A549 (cell line): ENCODE results near the gene RACGAP1. TPM values are rescaled to one million over a fixed set of nuclear protein-coding genes. Genes with fewer than 3 reads are reported as not detected.

ENCODE experiments used
- ATAC-seq, 2 experiments: fragments of 200-7000 bp in 1 of 2; fragments of >200 bp in 1 of 2; cut with Nextera tagmentation in 1 of 2; cut with Tn5 transposase in 1 of 2; 3 replicates each; pipeline versions ENCODE4 v1.8.0 to v1.9.1; 2018 to 2020; ENCODE audit warnings: mild to moderate bottlenecking in 1 of 2, moderate library complexity in 1 of 2
- CTCF ChIA-PET: fragments of 300-600 bp; sonication (Branson Sonifier 250); formaldehyde crosslinking; extraction: SDS; loops from one replicate; lab custom pipeline; 2021; ENCODE audit warnings: antibody characterized with exemption, inconsistent platforms; lab: Yijun Ruan, JAX
- POLR2A ChIA-PET: fragments of 350-600 bp; formaldehyde crosslinking; extraction: SDS; loops from one replicate; lab custom pipeline; 2021; ENCODE audit warnings: antibody characterized with exemption, inconsistent platforms; lab: Yijun Ruan, JAX
- DNase-seq, 2 experiments: peaks; one replicate each; pipeline versions ENCODE4 v3.0.0 to v3.0.0-alpha.2; 2011 to 2016; ENCODE audit warnings: low read depth in 1 of 2, low spot score in 1 of 2
- FAIRE-seq: peaks from 2 replicates; lab custom pipeline; 2011; peaks lifted over from hg19 to GRCh38; lab: Jason Lieb, UNC
- H3K27ac ChIP-seq, 2 experiments: fragments of >200 bp; sonication (Bioruptor Twin); formaldehyde crosslinking; 3 replicates each; pipeline ENCODE4 v1.5.1; 2016 to 2017
- H3K4me1 ChIP-seq: fragments of >200 bp; sonication (Bioruptor Twin); formaldehyde crosslinking; 3 replicates; pipeline ENCODE4 v1.6.1; 2016
- H3K4me2 ChIP-seq: fragments of >200 bp; sonication (Bioruptor Twin); formaldehyde crosslinking; 3 replicates; pipeline ENCODE4 v1.6.1; 2016
- H3K4me3 ChIP-seq: fragments of >200 bp; sonication (Bioruptor Twin); formaldehyde crosslinking; 3 replicates; pipeline ENCODE4 v1.5.1; 2016
- H3K9me3 ChIP-seq: fragments of >200 bp; sonication (Bioruptor Twin); formaldehyde crosslinking; 3 replicates; pipeline ENCODE4 v1.6.1; 2016
- CBX2 ChIP-seq: fragments of 200-600 bp; sonication (generic); IDR thresholded peaks from 2 replicates; pipeline ENCODE4 v1.6.1; 2016; ENCODE audit warnings: low read depth, mild to moderate bottlenecking, borderline replicate concordance
- CHD2 ChIP-seq: fragments of 150-350 bp; IDR thresholded peaks from 2 replicates; pipeline ENCODE4 v1.6.1; 2014; ENCODE audit warnings: low read length; ENCODE audit not compliant: partially characterized antibody
- ESRRA ChIP-seq: fragments of 150-350 bp; IDR thresholded peaks from 2 replicates; pipeline ENCODE4 v1.6.1; 2014; ENCODE audit warnings: mild to moderate bottlenecking, low read length, borderline replicate concordance
- HOXB13 ChIP-seq: fragments of 250-450 bp; sonication (Bioruptor Pico); IDR thresholded peaks from 2 replicates; pipeline ENCODE4 v1.5.0; 2020; ENCODE audit warnings: low read depth, mild to moderate bottlenecking, moderate library complexity
- HOXB5 ChIP-seq: fragments of 250-450 bp; sonication (Bioruptor Pico); IDR thresholded peaks from 2 replicates; pipeline ENCODE4 v1.5.0; 2020; ENCODE audit warnings: mild to moderate bottlenecking, moderate library complexity
- JUN ChIP-seq, 2 experiments: fragments of >200 bp; sonication (Bioruptor Twin); formaldehyde crosslinking; IDR thresholded peaks; 2 replicates in 1 of 2; 3 replicates in 1 of 2; pipeline ENCODE4 v1.6.1; 2016 to 2017
- KDM5A ChIP-seq: fragments of 200-600 bp; sonication (generic); IDR thresholded peaks from 2 replicates; pipeline ENCODE4 v1.6.1; 2016; ENCODE audit warnings: antibody characterized with exemption, mild to moderate bottlenecking
- MAFK ChIP-seq: fragments of 450-650 bp; IDR thresholded peaks from 2 replicates; pipeline ENCODE4 v1.6.1; 2014; ENCODE audit not compliant: partially characterized antibody
- MYC ChIP-seq: IDR thresholded peaks from 2 replicates; pipeline ENCODE4 v1.6.1; 2012; ENCODE audit warnings: mild to moderate bottlenecking, inconsistent platforms, low read length, improper control_type of control experiment, borderline replicate concordance
- NFE2L2 ChIP-seq: fragments of 150-350 bp; conservative IDR thresholded peaks from 2 replicates; pipeline ENCODE4 v1.6.1; 2014; ENCODE audit warnings: low read length
- NR3C1 ChIP-seq: fragments of >200 bp; sonication (Bioruptor Twin); formaldehyde crosslinking; IDR thresholded peaks from 3 replicates; pipeline ENCODE4 v1.6.1; 2017
- PHF8 ChIP-seq: fragments of 200-600 bp; sonication (generic); IDR thresholded peaks from 2 replicates; pipeline ENCODE4 v1.6.1; 2016; ENCODE audit warnings: low read depth, mild to moderate bottlenecking, antibody characterized with exemption, moderate library complexity, borderline replicate concordance
- RAD21 ChIP-seq, 2 experiments: fragments of >200 bp in 1 of 2; sonication (Bioruptor Twin) in 1 of 2; formaldehyde crosslinking in 1 of 2; IDR thresholded peaks in 1 of 2; conservative IDR thresholded peaks in 1 of 2; 2 replicates in 1 of 2; 3 replicates in 1 of 2; pipeline ENCODE4 v1.6.1; 2012 to 2018; ENCODE audit warnings: inconsistent platforms in 1 of 2
- RARB ChIP-seq: fragments of 250-450 bp; sonication (Bioruptor Pico); IDR thresholded peaks from 2 replicates; pipeline ENCODE4 v1.8.0; 2021; ENCODE audit warnings: mild to moderate bottlenecking, moderate library complexity
- SMC3 ChIP-seq: fragments of >200 bp; sonication (Bioruptor Twin); formaldehyde crosslinking; IDR thresholded peaks from 3 replicates; pipeline ENCODE4 v1.6.1; 2018; ENCODE audit warnings: inconsistent platforms
- WGBS: methylation state at CpG from one replicate; pipeline ENCODE4 v1.1.6; 2017; ENCODE audit errors: missing lambda C conversion rate; 5-methylcytosine and 5-hydroxymethylcytosine counted together
- polyA minus RNA-seq: library from RNA; depleted of rRNA, polyadenylated mRNA; stranded (reverse); fragments of >200 nt; gene quantifications from 2 replicates; pipeline ENCODE4 v1.2.3, GENCODE V29; 2011; rRNA and poly(A)+ RNA removed
- polyA plus RNA-seq, 4 experiments: library from polyadenylated mRNA; depleted of rRNA in 3 of 4; stranded (reverse); fragments of >200 nt; fragmentation: RNase III in 1 of 4; extraction: RNeasy Plus Mini Kit Qiagen cat#74134 plus additional on column Dnase treatment in 1 of 4; gene quantifications; 2 replicates in 3 of 4; 3 replicates in 1 of 4; pipeline ENCODE4 v1.2.3, GENCODE V29; 2011 to 2017
- TF ChIP-seq, protein P1 (sequence below): IDR thresholded peaks from 2 replicates; pipeline ENCODE4 v1.6.1; 2012; ENCODE audit warnings: low read depth, borderline replicate concordance
- TF ChIP-seq, protein P2 (sequence below): fragments of 450-650 bp; IDR thresholded peaks from 2 replicates; pipeline ENCODE4 v1.6.1; 2014; ENCODE audit warnings: antibody characterized with exemption
- TF ChIP-seq, protein P3 (sequence below): IDR thresholded peaks from 2 replicates; pipeline ENCODE4 v1.6.1; 2012
- TF ChIP-seq, protein P4 (sequence below): fragments of 200-600 bp; sonication (generic); IDR thresholded peaks from 2 replicates; pipeline ENCODE4 v1.6.1; 2016; ENCODE audit warnings: antibody characterized with exemption, mild to moderate bottlenecking, moderate library complexity
- TF ChIP-seq, protein P5 (sequence below): fragments of 250-450 bp; sonication (Bioruptor Pico); IDR thresholded peaks from 2 replicates; pipeline ENCODE4 v1.5.0; 2021; ENCODE audit warnings: mild to moderate bottlenecking, moderate library complexity, borderline replicate concordance
- TF ChIP-seq, protein P6 (sequence below): fragments of >200 bp; sonication (Bioruptor Twin); formaldehyde crosslinking; IDR thresholded peaks from 3 replicates; pipeline ENCODE4 v1.6.1; 2016

Gene RACGAP1, protein sequence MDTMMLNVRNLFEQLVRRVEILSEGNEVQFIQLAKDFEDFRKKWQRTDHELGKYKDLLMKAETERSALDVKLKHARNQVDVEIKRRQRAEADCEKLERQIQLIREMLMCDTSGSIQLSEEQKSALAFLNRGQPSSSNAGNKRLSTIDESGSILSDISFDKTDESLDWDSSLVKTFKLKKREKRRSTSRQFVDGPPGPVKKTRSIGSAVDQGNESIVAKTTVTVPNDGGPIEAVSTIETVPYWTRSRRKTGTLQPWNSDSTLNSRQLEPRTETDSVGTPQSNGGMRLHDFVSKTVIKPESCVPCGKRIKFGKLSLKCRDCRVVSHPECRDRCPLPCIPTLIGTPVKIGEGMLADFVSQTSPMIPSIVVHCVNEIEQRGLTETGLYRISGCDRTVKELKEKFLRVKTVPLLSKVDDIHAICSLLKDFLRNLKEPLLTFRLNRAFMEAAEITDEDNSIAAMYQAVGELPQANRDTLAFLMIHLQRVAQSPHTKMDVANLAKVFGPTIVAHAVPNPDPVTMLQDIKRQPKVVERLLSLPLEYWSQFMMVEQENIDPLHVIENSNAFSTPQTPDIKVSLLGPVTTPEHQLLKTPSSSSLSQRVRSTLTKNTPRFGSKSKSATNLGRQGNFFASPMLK
- polyA plus RNA-seq (2011; rRNA removed) (99.2 and 103 TPM in 2 replicates), polyA plus RNA-seq (2017; fragmentation: RNase III; extraction: RNeasy Plus Mini Kit Qiagen cat#74134 plus additional on column Dnase treatment) (94.9 to 116 TPM (median 107 TPM) in 3 replicates), polyA minus RNA-seq (154 and 173 TPM in 2 replicates)
- polyA plus RNA-seq (2012; cell fraction: cytosol; rRNA removed), result 41.0 and 49.1 TPM in 2 replicates
- 33.7 and 52.9 TPM in 2 replicates for polyA plus RNA-seq (2012; cell fraction: nucleus; rRNA removed)

DNA sequence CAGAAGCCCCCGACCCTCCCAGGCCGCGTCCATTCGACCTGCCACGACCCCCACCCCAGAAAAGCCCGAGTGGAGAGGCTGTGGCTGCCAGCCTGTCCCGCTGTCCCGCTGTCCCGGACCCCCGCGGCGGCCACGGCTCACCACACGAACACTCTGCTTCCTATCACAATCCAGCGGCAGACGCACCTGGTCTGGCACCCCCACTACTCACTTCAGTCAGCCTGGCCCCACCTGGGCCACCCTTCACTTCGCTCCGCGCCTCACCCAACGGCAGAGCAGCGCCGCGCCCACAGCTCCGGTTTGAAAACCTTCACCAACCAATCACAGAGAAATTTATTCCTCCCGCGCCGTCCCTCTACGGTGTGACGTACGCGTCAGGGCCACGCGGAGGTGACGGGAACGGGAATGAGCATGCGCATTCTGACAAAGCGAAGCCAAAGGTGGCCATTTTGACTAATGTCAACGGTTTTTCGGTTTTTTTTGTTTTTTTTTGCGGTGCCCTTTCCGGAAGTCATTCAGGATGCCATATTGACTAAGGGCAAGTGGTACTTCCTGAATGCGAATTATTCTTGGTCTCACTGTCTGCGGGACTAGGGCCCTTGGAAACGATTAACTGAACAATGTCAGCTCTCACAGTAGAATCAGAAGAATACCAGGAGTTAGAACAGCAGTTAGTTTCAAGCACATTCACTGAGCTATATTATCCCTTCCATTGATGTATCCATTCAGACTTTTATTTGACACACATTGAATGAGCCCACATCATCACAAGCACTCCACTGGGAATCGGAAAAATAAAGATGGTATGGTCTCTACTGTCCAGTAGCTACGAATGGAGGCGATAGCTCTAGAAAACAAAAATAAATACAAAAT is at the start of gene RACGAP1:
Gene RACGAP1, minus strand, starts transcription at position 308 of the 873 bp plus-strand sequence. CDS start 8,779 bp downstream, outside the sequence.
- 5% methylated on average over 47 of the region's 47 CpGs for WGBS
- peak; percentile 91 for FAIRE-seq
- peak; percentile 97 to 99 for DNase-seq
- Histone ChIP-seq H3K4me1 (peaks cover 11% of the 10 kb centered on the region; the same call in 2 of the 3 replicates), H3K4me3 (peak within 1 kb of the TSS; percentile 83), H3K4me2 (peak within 1 kb of the TSS; percentile 76), H3K9me3 (no peaks in the 10 kb centered on the region), H3K27ac (peak within 1 kb of the TSS; percentile 82 to 91)
- TF ChIP-seq NR3C1, result no peak
- TF ChIP-seq MAFK, result no peak
- no peak for TF ChIP-seq HOXB13 (CRISPR knock-in tag)
- TF ChIP-seq CBX2, result no peak
- TF ChIP-seq, protein P1, sequence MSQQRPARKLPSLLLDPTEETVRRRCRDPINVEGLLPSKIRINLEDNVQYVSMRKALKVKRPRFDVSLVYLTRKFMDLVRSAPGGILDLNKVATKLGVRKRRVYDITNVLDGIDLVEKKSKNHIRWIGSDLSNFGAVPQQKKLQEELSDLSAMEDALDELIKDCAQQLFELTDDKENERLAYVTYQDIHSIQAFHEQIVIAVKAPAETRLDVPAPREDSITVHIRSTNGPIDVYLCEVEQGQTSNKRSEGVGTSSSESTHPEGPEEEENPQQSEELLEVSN, result peak; percentile 67; the same call in 1 of the 2 replicates
- TF ChIP-seq NFE2L2, result no peak
- peak; percentile 52 to 68; a peak in 4 of 5 replicates for TF ChIP-seq JUN (IDR thresholded peaks at IDR 0.05)
- TF ChIP-seq KDM5A, result 0 out of 2 replicates have a peak, but pooled peaks have one; percentile 37
- no peak for TF ChIP-seq HOXB5 (CRISPR knock-in tag)
- TF ChIP-seq SMC3, result no peak
- TF ChIP-seq, protein P2, sequence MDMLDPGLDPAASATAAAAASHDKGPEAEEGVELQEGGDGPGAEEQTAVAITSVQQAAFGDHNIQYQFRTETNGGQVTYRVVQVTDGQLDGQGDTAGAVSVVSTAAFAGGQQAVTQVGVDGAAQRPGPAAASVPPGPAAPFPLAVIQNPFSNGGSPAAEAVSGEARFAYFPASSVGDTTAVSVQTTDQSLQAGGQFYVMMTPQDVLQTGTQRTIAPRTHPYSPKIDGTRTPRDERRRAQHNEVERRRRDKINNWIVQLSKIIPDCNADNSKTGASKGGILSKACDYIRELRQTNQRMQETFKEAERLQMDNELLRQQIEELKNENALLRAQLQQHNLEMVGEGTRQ, result peak; percentile 74
- TF ChIP-seq, protein P3, sequence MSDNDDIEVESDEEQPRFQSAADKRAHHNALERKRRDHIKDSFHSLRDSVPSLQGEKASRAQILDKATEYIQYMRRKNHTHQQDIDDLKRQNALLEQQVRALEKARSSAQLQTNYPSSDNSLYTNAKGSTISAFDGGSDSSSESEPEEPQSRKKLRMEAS, result peak; percentile 93
- TF ChIP-seq, protein P4, sequence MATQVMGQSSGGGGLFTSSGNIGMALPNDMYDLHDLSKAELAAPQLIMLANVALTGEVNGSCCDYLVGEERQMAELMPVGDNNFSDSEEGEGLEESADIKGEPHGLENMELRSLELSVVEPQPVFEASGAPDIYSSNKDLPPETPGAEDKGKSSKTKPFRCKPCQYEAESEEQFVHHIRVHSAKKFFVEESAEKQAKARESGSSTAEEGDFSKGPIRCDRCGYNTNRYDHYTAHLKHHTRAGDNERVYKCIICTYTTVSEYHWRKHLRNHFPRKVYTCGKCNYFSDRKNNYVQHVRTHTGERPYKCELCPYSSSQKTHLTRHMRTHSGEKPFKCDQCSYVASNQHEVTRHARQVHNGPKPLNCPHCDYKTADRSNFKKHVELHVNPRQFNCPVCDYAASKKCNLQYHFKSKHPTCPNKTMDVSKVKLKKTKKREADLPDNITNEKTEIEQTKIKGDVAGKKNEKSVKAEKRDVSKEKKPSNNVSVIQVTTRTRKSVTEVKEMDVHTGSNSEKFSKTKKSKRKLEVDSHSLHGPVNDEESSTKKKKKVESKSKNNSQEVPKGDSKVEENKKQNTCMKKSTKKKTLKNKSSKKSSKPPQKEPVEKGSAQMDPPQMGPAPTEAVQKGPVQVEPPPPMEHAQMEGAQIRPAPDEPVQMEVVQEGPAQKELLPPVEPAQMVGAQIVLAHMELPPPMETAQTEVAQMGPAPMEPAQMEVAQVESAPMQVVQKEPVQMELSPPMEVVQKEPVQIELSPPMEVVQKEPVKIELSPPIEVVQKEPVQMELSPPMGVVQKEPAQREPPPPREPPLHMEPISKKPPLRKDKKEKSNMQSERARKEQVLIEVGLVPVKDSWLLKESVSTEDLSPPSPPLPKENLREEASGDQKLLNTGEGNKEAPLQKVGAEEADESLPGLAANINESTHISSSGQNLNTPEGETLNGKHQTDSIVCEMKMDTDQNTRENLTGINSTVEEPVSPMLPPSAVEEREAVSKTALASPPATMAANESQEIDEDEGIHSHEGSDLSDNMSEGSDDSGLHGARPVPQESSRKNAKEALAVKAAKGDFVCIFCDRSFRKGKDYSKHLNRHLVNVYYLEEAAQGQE, result peak; percentile 78
- no peak for TF ChIP-seq RAD21 (conservative IDR thresholded peaks at IDR 0.05 in 1 of 2, IDR thresholded peaks at IDR 0.05 in 1 of 2)
- peak; percentile 65 for TF ChIP-seq CHD2
- TF ChIP-seq, protein P5, sequence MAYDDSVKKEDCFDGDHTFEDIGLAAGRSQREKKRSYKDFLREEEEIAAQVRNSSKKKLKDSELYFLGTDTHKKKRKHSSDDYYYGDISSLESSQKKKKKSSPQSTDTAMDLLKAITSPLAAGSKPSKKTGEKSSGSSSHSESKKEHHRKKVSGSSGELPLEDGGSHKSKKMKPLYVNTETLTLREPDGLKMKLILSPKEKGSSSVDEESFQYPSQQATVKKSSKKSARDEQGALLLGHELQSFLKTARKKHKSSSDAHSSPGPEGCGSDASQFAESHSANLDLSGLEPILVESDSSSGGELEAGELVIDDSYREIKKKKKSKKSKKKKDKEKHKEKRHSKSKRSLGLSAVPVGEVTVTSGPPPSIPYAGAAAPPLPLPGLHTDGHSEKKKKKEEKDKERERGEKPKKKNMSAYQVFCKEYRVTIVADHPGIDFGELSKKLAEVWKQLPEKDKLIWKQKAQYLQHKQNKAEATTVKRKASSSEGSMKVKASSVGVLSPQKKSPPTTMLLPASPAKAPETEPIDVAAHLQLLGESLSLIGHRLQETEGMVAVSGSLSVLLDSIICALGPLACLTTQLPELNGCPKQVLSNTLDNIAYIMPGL (CRISPR knock-in tag), result no peak
- TF ChIP-seq PHF8, result peak; percentile 6; the same call in 1 of the 2 replicates
- no peak for TF ChIP-seq RARB (CRISPR knock-in tag)
- TF ChIP-seq, protein P6, sequence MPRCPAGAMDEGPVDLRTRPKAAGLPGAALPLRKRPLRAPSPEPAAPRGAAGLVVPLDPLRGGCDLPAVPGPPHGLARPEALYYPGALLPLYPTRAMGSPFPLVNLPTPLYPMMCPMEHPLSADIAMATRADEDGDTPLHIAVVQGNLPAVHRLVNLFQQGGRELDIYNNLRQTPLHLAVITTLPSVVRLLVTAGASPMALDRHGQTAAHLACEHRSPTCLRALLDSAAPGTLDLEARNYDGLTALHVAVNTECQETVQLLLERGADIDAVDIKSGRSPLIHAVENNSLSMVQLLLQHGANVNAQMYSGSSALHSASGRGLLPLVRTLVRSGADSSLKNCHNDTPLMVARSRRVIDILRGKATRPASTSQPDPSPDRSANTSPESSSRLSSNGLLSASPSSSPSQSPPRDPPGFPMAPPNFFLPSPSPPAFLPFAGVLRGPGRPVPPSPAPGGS, result 0 out of 3 replicates have a peak, but pooled peaks have one; percentile 30
- no peak for TF ChIP-seq ESRRA
- TF ChIP-seq MYC, result peak; percentile 79
- peak; percentile 99 for ATAC-seq
- CTCF ChIA-PET, result interaction anchor here (0.8 to 2.8 kb wide), 5 partner anchors 14 to 159 kb away, joined by 3 to 16 read pairs (median 9); no protein-coding TSS in a partner anchor
- POLR2A ChIA-PET, result interaction anchor here (0.6 to 1.0 kb wide), 5 partner anchors 9 to 284 kb away, joined by 3 to 5 read pairs (median 4); partner anchors contain the start of genes NCKAP5L, SMARCD1 and TMBIM6
